Measurements from ENCODE around the gene USP26.
"Not testable (repeated sequence)": the region's sequence is repeated elsewhere in the genome, so short reads cannot be mapped to it uniquely, and the experiment has no call there.

GRCh38 chrX:133044145-133044786, 52.6 kb downstream of the USP26 start:
- TF ChIP-seq CTCF, POLR2A (IDR thresholded peaks at IDR 0.05): not testable (repeated sequence)

All from right lobe of liver (tissue), 4 donors.